Testis (tissue), 2 donors: ENCODE results near the gene RARA.

Experiments
- CTCF ChIP-seq, 3 experiments: fragments of 450-650 bp in 2 of 3; fragments of 200-600 bp in 1 of 3; sonication (generic) in 1 of 3; IDR thresholded peaks; one replicate each; pipeline ENCODE4 v1.5.1; 2016 to 2019; ENCODE audit warnings: antibody characterized with exemption in 3 of 3, mild to moderate bottlenecking in 2 of 3, moderate library complexity in 1 of 3
- POLR2A ChIP-seq: fragments of 450-650 bp; IDR thresholded peaks from one replicate; pipeline ENCODE4 v1.6.1; 2017; ENCODE audit warnings: antibody characterized with exemption, mild to moderate bottlenecking, moderate library complexity

GRCh38 chr17:40265337-40265736 is 43.6 kb upstream of the RARA start:
- no peak for TF ChIP-seq POLR2A
- TF ChIP-seq CTCF (IDR thresholded peaks at IDR 0.05), result no peak
